ENCODE data around the gene TBC1D2B. TPM values are rescaled to one million over a fixed set of nuclear protein-coding genes. Genes with fewer than 3 reads are reported as not detected.

Gene TBC1D2B
- total and polyA plus RNA-seq, 8 donors: 13.4 to 35.8 (median 22.6) TPM

GRCh38 chr15:78104119-78104479 is 26.6 kb upstream of the TBC1D2B start:
- Histone ChIP-seq H3K36me3 (no peaks in the 10 kb centered on the region), H3K4me1 (no peaks in the 10 kb centered on the region), H3K4me3 (no peak overlapping the region), H3K27ac (no peak overlapping the region), H3K9me3 (no peaks in the 10 kb centered on the region), H3K27me3 (no peaks in the 10 kb centered on the region)
- FAIRE-seq: no peak
- TF ChIP-seq CTCF (IDR thresholded peaks at IDR 0.05): no peak
- no peak for ATAC-seq
- peak in 1 of 6 donors; percentile 29 for DNase-seq
- intact Hi-C loops (cut with DNase I): loop anchor here in 2 of 3 donors (10.0 kb wide), 2 partner anchors 109 to 139 kb away; no protein-coding TSS in a partner anchor
- WGBS, 2 donors: 87 to 95% methylated on average over 4 of the region's 4 CpGs

- intact Hi-C loops (cut with DNase I): loop anchor here in 2 of 3 donors (10.0 kb wide), 2 partner anchors 109 to 139 kb away; no protein-coding TSS in a partner anchor
- 81 to 85% methylated on average over 12 of the region's 12 CpGs for WGBS, 2 donors
- FAIRE-seq (no peak), ATAC-seq (peak in 1 of 4 donors; percentile 3), DNase-seq (peak in 2 of 6 donors; percentile 22 to 30)
- no peaks in the 10 kb centered on the region for H3K9me3 ChIP-seq
- no peak for TF ChIP-seq CTCF (IDR thresholded peaks at IDR 0.05)
- no peak overlapping the region for H3K27ac ChIP-seq
- no peaks in the 10 kb centered on the region for H3K27me3 ChIP-seq
- no peak overlapping the region for H3K4me3 ChIP-seq
- H3K36me3 ChIP-seq: no peaks in the 10 kb centered on the region
- no peaks in the 10 kb centered on the region for H3K4me1 ChIP-seq
These were observed 26.1 kb upstream of the TBC1D2B start for GRCh38 chr15:78103406-78104118.

- H3K4me1 ChIP-seq: no peaks in the 10 kb centered on the region
- WGBS, 2 donors: 88% methylated on average over 6 of the region's 6 CpGs
- H3K27me3 ChIP-seq: no peaks in the 10 kb centered on the region
- TF ChIP-seq CTCF (IDR thresholded peaks at IDR 0.05): no peak
- intact Hi-C loops (cut with DNase I): loop anchor here in 2 of 3 donors (10.0 kb wide), 2 partner anchors 108 to 138 kb away; no protein-coding TSS in a partner anchor
- ATAC-seq: no peak
- no peak overlapping the region for H3K27ac ChIP-seq
- DNase-seq: peak in 1 of 6 donors; percentile 23
- no peaks in the 10 kb centered on the region for H3K36me3 ChIP-seq
- no peak overlapping the region for H3K4me3 ChIP-seq
- H3K9me3 ChIP-seq: no peaks in the 10 kb centered on the region
- FAIRE-seq: no peak
These were observed 25.2 kb upstream of the TBC1D2B start for GRCh38 chr15:78102741-78103140.

DNA sequence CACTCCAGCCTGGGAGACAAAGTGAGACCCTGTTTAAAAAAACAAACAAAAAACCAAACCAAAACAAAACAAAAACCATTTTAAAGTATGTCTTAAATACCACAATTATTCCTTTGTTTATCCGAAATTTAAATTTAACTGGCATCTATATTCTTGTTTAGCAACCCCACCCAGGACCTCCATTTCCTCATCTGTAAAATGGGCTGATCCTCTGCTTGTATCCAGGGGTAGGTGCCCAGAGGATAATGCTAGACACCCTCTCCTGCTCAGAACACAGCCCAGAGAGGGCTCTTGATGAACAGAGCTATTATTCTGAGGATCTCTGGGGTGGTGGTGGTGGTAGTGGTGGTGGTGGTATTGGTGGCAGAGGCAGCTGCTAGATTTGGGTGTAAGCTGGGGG is 24.7 kb upstream of the TBC1D2B start:
- Histone ChIP-seq H3K4me3 (no peak overlapping the region), H3K9me3 (no peaks in the 10 kb centered on the region), H3K4me1 (no peaks in the 10 kb centered on the region), H3K36me3 (no peaks in the 10 kb centered on the region), H3K27ac (no peak overlapping the region), H3K27me3 (no peaks in the 10 kb centered on the region)
- intact Hi-C loops (cut with DNase I): loop anchor here in 2 of 3 donors (10.0 kb wide), 2 partner anchors 107 to 137 kb away; no protein-coding TSS in a partner anchor
- FAIRE-seq (no peak), DNase-seq (no peak), ATAC-seq (no peak)
- TF ChIP-seq CTCF (IDR thresholded peaks at IDR 0.05): no peak
- WGBS, 2 donors: 53 to 61% methylated on average over 1 of the region's 1 CpG
